HG02840 (cell line): Measurements from ENCODE around the gene GRK1.
"Not testable (repeated sequence)": the region's sequence is repeated elsewhere in the genome, so short reads cannot be mapped to it uniquely, and the experiment has no call there.

Experiments used
- ATAC-seq: cut with Tn5 transposase; IDR thresholded peaks from one replicate; pipeline ENCODE4 v1.9.1; 2021; ENCODE audit warnings: mild to moderate bottlenecking, moderate library complexity, moderate number of reproducible peaks; ENCODE audit not compliant: unreplicated experiment, low FRiP score

Gene GRK1

GRCh38 chr13:113725329-113726105, 58.5 kb downstream of the GRK1 start:
- ATAC-seq, result not testable (repeated sequence)

GRCh38 chr13:113726106-113726821, 59.2 kb downstream of the GRK1 start:
- ATAC-seq, result not testable (repeated sequence)

GRCh38 chr13:113726961-113727411, 60.0 kb downstream of the GRK1 start:
- ATAC-seq, result no peak

GRCh38 chr13:113728571-113729054, 61.6 kb downstream of the GRK1 start:
- ATAC-seq, result no peak

GRCh38 chr13:113729187-113730019, 62.4 kb downstream of the GRK1 start:
- ATAC-seq, result no peak

- no peak for ATAC-seq
Measured at GRCh38 chr13:113730258-113730691, 63.3 kb downstream of the GRK1 start.

GRCh38 chr13:113730831-113731191, 63.8 kb downstream of the GRK1 start:
- no peak for ATAC-seq

GRCh38 chr13:113731192-113732175, 64.5 kb downstream of the GRK1 start:
- ATAC-seq, result no peak

GRCh38 chr13:113732176-113732960, 65.3 kb downstream of the GRK1 start:
- no peak for ATAC-seq

- no peak for ATAC-seq
Measured at GRCh38 chr13:113732961-113733950, 66.2 kb downstream of the GRK1 start.

- ATAC-seq, result no peak
Measured at GRCh38 chr13:113734099-113734825, 67.2 kb downstream of the GRK1 start.

GRCh38 chr13:113734826-113735125, 67.8 kb downstream of the GRK1 start:
- ATAC-seq, result no peak

GRCh38 chr13:113735194-113735593, 68.2 kb downstream of the GRK1 start:
- no peak for ATAC-seq

GRCh38 chr13:113735750-113736149, 68.7 kb downstream of the GRK1 start:
- ATAC-seq, result no peak

GRCh38 chr13:113736258-113736731, 69.3 kb downstream of the GRK1 start:
- ATAC-seq, result no peak

- no peak for ATAC-seq
Measured at GRCh38 chr13:113737803-113738202, 70.8 kb downstream of the GRK1 start.
